ENCODE results near the gene RFWD3.
"Not testable (repeated sequence)": the region's sequence is repeated elsewhere in the genome, so short reads cannot be mapped to it uniquely, and the experiment has no call there.

The RFWD3 gene

DNA sequence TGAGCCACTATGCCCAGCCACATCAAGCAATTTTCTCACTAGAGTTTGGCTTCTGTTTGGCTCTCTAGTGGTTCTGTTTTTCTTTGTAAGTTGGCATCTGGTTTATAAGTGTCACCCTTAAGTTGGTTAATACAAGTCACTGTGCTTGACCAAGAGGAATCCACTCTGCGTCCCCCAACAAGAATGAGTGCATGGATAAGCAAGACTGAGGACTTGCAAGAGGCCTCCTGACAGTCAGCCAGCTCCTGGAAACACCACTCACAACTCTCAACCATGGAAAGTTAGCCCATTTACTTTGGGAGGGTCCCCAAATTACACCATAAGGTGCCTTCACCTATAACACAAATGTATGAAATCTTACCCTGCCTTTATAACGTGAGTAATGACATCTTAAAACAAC is 7.6 kb downstream of the RFWD3 start (continued):
- TF ChIP-seq, protein P1, sequence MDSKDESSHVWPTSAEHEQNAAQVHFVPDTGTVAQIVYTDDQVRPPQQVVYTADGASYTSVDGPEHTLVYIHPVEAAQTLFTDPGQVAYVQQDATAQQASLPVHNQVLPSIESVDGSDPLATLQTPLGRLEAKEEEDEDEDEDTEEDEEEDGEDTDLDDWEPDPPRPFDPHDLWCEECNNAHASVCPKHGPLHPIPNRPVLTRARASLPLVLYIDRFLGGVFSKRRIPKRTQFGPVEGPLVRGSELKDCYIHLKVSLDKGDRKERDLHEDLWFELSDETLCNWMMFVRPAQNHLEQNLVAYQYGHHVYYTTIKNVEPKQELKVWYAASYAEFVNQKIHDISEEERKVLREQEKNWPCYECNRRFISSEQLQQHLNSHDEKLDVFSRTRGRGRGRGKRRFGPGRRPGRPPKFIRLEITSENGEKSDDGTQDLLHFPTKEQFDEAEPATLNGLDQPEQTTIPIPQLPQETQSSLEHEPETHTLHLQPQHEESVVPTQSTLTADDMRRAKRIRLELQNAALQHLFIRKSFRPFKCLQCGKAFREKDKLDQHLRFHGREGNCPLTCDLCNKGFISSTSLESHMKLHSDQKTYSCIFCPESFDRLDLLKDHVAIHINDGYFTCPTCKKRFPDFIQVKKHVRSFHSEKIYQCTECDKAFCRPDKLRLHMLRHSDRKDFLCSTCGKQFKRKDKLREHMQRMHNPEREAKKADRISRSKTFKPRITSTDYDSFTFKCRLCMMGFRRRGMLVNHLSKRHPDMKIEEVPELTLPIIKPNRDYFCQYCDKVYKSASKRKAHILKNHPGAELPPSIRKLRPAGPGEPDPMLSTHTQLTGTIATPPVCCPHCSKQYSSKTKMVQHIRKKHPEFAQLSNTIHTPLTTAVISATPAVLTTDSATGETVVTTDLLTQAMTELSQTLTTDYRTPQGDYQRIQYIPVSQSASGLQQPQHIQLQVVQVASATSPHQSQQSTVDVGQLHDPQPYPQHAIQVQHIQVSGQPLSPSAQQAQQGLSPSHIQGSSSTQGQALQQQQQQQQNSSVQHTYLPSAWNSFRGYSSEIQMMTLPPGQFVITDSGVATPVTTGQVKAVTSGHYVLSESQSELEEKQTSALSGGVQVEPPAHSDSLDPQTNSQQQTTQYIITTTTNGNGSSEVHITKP (tag by site-specific recombination; IDR thresholded peaks at IDR 0.05): no peak

DNA sequence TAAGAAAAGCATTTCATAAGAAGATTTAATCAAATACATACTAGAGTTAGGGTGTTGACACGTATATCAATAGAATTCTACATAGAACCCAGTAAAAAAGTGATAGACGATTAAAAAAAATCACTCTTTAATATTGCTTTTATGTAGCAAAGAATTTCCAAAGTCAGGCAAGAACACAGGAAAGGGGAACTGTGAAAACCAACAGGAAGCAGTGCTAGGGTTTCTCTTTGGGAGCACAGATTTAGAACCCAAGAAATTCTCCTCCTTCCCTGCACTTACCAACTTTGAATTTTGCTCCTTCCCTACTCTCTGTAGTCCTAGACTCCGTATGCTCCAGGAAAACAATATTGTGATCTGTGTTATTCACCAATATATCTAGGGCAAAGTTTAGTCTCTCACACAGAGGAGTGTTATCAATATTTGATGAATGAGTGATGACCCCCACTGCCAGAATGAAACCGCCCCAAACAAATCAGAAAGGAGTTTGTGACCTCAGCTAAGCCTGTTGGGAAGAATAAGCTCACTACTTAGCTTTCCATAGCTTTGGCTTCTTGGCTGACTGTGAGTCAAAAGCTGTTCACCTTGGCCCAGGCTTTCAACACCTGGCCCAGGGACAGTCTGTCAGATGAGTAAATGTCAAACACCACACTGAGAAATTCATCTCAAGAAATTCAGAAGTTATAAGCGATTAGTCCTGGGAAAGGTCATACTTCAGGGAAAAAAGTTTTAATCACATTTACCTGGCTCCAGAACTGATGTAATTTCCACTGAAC is 8.6 kb downstream of the RFWD3 start:
- no peak overlapping the region for H3K27ac ChIP-seq (ENCODE audit: extremely low read depth, low read depth, low read length)
- TF ChIP-seq YY2 (tag by site-specific recombination; IDR thresholded peaks at IDR 0.05): no peak
- CTCF ChIA-PET: no interaction called here
- H3K4me1 ChIP-seq (ENCODE audit: control insufficient read depth, insufficient read depth, low read length): 0 out of 2 replicates have a peak, but pooled peaks cover 2% of the 10 kb centered on the region
- POLR2A ChIA-PET: interaction anchor here (3.5 kb wide), 1 partner anchor 9 kb away, joined by 31 read pairs; the partner anchor contains the start of gene RFWD3
- H3K9me3 ChIP-seq (ENCODE audit: control insufficient read depth, insufficient read depth, low read depth, low read length): no peaks in the 10 kb centered on the region
- H3K36me3 ChIP-seq (ENCODE audit: control insufficient read depth in 2 of 2, insufficient read depth in 1 of 2, low read length in 2 of 2): peaks cover 70 to 95% of the 10 kb centered on the region in 2 experiments
- no peak overlapping the region for H3K4me3 ChIP-seq (ENCODE audit: low read depth, low read length)

DNA sequence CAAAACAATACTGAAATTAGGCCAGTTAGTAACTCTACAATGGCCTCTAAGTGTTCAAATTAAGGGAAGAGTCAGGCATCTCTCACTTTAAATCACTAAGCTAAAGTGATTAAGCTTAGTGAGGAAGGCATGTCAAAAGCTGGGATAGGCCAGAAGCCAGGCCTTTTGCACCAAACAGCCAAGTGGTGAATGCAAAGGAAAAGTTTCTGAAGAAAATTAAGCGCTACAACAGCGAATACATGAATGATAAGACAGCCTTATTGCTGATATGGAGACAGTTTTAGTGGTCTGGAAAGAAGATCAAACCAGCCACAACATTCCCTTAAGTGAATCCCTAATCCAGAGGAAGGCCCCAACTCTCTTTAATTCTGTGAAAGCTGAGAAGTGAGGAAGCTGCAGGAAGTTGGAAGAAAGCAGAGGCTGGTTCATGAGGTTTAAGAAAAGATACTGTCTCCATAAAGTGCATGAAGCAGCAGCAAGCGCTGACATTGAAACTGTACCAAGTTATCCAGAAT is 12.1 kb downstream of the RFWD3 start:
- Histone ChIP-seq H3K4me1 (ENCODE audit: control insufficient read depth, insufficient read depth, low read length) (no peaks in the 10 kb centered on the region), H3K27ac (ENCODE audit: extremely low read depth, low read depth, low read length) (no peak overlapping the region), H3K4me3 (ENCODE audit: low read depth, low read length) (no peak overlapping the region), H3K36me3 (ENCODE audit: control insufficient read depth in 2 of 2, insufficient read depth in 1 of 2, low read length in 2 of 2) (peaks cover 62 to 93% of the 10 kb centered on the region in 2 experiments), H3K9me3 (ENCODE audit: control insufficient read depth, insufficient read depth, low read depth, low read length) (no peaks in the 10 kb centered on the region)
- TF ChIP-seq PRDM1 (tag by site-specific recombination; IDR thresholded peaks at IDR 0.05) (peak; percentile 81), SP7 (tag by site-specific recombination; IDR thresholded peaks at IDR 0.05) (no peak)
- CTCF ChIA-PET: interaction anchor here (0.6 kb wide), 1 partner anchor 320 kb away, joined by 5 read pairs; no protein-coding TSS in a partner anchor
- POLR2A ChIA-PET: interaction anchor here (0.7 to 1.0 kb wide), 2 partner anchors 11 to 16 kb away, joined by 3 to 4 read pairs; no protein-coding TSS in a partner anchor

DNA sequence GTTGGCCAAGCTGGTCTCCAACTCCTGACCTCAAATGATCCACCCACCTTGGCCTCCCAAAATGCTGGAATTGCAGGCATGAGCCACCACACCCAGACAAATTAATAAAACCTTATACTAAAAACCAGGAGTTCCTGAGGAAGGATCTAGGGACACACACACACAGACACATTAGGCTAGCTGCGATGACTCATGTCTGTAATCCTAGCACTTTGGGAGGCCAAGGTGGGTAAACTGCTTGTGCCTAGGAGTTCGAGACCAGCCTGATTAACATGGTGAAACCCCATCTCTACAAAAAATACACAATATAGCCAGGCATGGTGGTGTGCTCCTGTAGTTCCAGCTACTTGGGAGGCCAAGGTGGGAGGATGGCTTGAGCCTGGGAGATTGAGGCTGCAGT is 13.8 kb downstream of the RFWD3 start:
- not testable (repeated sequence) for H3K27ac ChIP-seq (ENCODE audit: extremely low read depth, low read depth, low read length); H3K4me3 ChIP-seq (ENCODE audit: low read depth, low read length); H3K9me3 ChIP-seq (ENCODE audit: control insufficient read depth, insufficient read depth, low read depth, low read length); H3K4me1 ChIP-seq (ENCODE audit: control insufficient read depth, insufficient read depth, low read length)
- TF ChIP-seq GLIS1 (tag by site-specific recombination; IDR thresholded peaks at IDR 0.05) (peak; percentile 52), SP7 (tag by site-specific recombination; IDR thresholded peaks at IDR 0.05) (peak; percentile 41; the same call in 1 of the 2 replicates)
- TF ChIP-seq, protein P2, sequence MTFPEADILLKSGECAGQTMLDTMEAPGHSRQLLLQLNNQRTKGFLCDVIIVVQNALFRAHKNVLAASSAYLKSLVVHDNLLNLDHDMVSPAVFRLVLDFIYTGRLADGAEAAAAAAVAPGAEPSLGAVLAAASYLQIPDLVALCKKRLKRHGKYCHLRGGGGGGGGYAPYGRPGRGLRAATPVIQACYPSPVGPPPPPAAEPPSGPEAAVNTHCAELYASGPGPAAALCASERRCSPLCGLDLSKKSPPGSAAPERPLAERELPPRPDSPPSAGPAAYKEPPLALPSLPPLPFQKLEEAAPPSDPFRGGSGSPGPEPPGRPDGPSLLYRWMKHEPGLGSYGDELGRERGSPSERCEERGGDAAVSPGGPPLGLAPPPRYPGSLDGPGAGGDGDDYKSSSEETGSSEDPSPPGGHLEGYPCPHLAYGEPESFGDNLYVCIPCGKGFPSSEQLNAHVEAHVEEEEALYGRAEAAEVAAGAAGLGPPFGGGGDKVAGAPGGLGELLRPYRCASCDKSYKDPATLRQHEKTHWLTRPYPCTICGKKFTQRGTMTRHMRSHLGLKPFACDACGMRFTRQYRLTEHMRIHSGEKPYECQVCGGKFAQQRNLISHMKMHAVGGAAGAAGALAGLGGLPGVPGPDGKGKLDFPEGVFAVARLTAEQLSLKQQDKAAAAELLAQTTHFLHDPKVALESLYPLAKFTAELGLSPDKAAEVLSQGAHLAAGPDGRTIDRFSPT (tag by site-specific recombination; IDR thresholded peaks at IDR 0.05): peak; percentile 68
- TF ChIP-seq, protein P3, sequence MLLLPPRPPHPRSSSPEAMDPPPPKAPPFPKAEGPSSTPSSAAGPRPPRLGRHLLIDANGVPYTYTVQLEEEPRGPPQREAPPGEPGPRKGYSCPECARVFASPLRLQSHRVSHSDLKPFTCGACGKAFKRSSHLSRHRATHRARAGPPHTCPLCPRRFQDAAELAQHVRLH (tag by site-specific recombination; IDR thresholded peaks at IDR 0.05): peak; percentile 51; the same call in 1 of the 2 replicates
- TF ChIP-seq, protein P4, sequence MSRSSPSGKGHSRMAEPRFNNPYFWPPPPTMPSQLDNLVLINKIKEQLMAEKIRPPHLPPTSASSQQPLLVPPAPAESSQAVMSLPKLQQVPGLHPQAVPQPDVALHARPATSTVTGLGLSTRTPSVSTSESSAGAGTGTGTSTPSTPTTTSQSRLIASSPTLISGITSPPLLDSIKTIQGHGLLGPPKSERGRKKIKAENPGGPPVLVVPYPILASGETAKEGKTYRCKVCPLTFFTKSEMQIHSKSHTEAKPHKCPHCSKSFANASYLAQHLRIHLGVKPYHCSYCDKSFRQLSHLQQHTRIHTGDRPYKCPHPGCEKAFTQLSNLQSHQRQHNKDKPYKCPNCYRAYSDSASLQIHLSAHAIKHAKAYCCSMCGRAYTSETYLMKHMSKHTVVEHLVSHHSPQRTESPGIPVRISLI (tag by site-specific recombination; IDR thresholded peaks at IDR 0.05): peak; percentile 28; the same call in 1 of the 2 replicates
- POLR2A ChIA-PET: interaction anchor here (2.1 kb wide), 1 partner anchor 14 kb away, joined by 6 read pairs; the partner anchor contains the start of gene RFWD3
- CTCF ChIA-PET: interaction anchor here (0.5 kb wide), 1 partner anchor 1112 kb away, joined by 3 read pairs; no protein-coding TSS in a partner anchor
- peaks cover 68 to 93% of the 10 kb centered on the region in 2 experiments for H3K36me3 ChIP-seq (ENCODE audit: control insufficient read depth in 2 of 2, insufficient read depth in 1 of 2, low read length in 2 of 2)

All from HEK293 (cell line).